ENCODE data around the gene SHISA8. TPM values are rescaled to one million over a fixed set of nuclear protein-coding genes. Genes with fewer than 3 reads are reported as not detected.
A peak's percentile ranks its signal among the peaks of the same experiment; 100 is the strongest.

SHISA8 gene
- total and polyA plus RNA-seq, 7 donors = 0.15 to 0.26 (median 0.26) TPM; not detected in 4

DNA sequence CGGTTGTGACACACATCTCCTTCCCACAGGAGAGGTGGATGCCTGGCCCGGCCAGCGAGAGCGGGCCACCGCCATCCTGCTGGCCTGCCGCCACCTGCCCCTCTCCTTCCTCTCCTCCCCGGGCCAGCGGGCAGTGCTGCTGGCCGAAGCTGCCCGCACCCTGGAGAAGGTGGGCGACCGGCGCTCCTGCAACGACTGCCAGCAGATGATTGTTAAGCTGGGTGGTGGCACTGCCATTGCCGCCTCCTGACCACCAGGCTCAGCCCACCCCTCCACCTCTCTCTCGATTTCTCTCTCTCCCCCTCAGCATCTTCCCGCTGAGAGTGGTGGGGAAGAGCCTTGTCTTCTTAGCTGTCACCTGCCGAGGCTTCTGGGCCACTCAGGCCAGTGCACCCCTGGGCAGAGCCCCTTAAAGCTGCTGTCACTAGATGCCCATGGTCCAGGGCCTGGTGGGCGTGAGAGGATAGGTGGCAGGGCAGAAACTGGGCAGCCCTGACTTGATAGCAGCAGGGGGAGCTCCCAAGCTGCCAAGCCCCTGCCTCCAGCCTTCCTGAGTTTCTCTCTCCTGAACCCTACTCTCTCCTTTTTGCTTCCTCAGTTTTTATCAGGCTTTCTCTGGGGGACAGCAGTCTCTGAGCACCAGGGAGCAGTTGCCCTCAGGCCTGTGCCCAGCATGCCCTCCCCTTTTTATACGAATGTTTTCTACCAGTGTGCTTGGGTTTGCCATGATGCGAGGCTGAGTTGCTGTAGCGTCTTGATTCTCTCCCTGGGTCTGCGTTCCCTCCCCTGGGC, 9.3 kb downstream of the SHISA8 start:
- H3K36me3 ChIP-seq (ENCODE audit: insufficient read depth in 1 of 2, low read depth in 1 of 2) = peaks cover 0 to 41% of the 10 kb centered on the region in 2 donors
- no peak overlapping the region for H3K4me3 ChIP-seq
- no peaks in the 10 kb centered on the region for H3K9me3 ChIP-seq
- ATAC-seq (no peak), DNase-seq (peak in 1 of 2 donors; percentile 45)
- no peak overlapping the region for H3K27ac ChIP-seq
- intact Hi-C loops (cut with DNase I) = no loop called here
- 91 to 92% (median 92%) methylated on average over 23 of the region's 23 CpGs for WGBS, 3 donors
- H3K27me3 ChIP-seq (ENCODE audit: insufficient read depth in 3 of 3, low read length in 2 of 3) = peaks cover 0 to 5% (median under 1%) of the 10 kb centered on the region in 3 donors
- no peak for TF ChIP-seq CTCF (IDR thresholded peaks at IDR 0.05)
- peaks cover 21% of the 10 kb centered on the region for H3K4me1 ChIP-seq

DNA sequence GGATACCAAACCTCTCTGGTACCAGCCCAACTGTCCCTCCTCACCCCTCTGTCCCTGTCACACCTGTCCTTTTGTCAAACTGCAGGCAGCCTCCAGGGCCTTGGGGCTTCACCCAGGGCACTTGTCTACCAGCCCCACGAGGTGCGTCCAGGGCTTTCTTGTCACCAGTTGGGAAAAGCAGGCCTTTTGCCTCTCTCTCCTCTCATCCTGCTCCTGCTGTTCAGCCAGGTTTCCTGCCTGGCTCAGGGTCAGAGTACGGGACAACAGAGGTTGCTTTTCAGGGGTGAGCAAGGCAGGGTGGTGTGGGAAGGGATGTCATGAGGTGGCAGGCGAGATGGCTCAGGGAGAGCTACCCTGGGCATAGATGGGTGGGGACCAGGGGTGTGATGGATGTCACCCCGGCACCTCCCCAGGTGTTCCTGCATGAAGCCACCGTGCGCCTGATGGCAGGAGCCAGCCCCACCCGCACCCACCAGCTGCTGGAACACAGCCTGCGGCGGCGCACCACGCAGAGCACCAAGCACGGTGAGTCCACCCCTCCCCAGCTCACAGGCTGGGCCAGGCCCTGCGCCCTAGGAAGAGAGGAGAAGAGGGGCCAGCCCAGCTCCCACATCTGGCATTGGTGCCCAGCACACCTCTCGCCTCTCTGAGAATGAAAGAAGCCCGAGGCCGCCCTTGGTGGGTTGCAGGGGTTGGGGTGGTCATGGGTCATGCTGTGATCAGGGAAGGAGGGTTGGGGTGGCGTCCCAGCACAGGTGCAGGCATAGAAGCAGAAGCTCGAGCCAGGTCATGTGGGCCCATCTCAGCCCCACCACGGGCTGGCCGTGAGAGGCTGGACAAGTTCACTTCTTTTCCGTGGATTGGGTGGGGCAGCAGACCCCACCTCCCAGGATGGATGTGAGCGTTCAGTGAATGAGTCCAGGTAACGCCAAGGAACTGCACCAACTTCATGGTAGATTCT, 10.1 kb downstream of the SHISA8 start:
- peak in 1 of 2 donors; percentile 47 for DNase-seq
- Histone ChIP-seq H3K27me3 (ENCODE audit: insufficient read depth in 3 of 3, low read length in 2 of 3) (no peaks in the 10 kb centered on the region), H3K4me1 (peaks cover 23% of the 10 kb centered on the region), H3K9me3 (no peaks in the 10 kb centered on the region), H3K36me3 (ENCODE audit: insufficient read depth in 1 of 2, low read depth in 1 of 2) (peaks cover 0 to 49% of the 10 kb centered on the region in 2 donors), H3K4me3 (no peak overlapping the region), H3K27ac (no peak overlapping the region)
- no peak for ATAC-seq
- WGBS, 3 donors = 89 to 94% (median 90%) methylated on average over 24 of the region's 24 CpGs
- no peak for TF ChIP-seq CTCF (IDR thresholded peaks at IDR 0.05)
- intact Hi-C loops (cut with DNase I) = no loop called here

DNA sequence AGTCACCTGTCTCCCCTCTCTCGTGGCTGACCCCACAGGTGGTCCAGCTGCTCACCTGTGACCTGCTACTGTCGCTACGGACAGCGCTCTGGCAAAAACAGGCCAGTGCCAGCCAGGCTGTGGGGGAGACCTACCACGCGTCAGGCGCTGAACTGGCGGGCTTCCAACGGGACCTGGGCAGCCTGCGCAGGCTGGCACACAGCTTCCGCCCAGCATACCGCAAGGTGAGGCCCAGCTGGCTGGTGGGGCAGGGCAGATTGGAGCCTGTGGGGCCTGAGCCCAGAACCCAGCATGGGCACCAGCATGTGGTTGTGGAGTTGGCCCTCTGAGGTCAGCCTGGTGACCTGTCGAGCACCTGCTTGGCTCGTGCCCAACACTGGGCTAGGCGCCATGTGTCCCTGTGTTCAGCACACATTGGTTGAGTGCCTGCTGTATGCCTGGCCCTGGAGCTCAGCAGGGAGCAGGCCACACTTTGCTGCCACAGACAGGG, 11.9 kb downstream of the SHISA8 start:
- H3K36me3 ChIP-seq (ENCODE audit: insufficient read depth in 1 of 2, low read depth in 1 of 2) = peaks cover 0 to 65% of the 10 kb centered on the region in 2 donors

GRCh38 chr22:41902016-41902415, 12.9 kb downstream of the SHISA8 start:
- peaks cover 45% of the 10 kb centered on the region for H3K4me1 ChIP-seq
- H3K36me3 ChIP-seq (ENCODE audit: insufficient read depth in 1 of 2, low read depth in 1 of 2) = peaks cover 0 to 74% of the 10 kb centered on the region in 2 donors
- no peaks in the 10 kb centered on the region for H3K27me3 ChIP-seq (ENCODE audit: insufficient read depth in 3 of 3, low read length in 2 of 3)
- ATAC-seq (no peak), DNase-seq (peak in 1 of 2 donors; percentile 43)
- TF ChIP-seq CTCF (IDR thresholded peaks at IDR 0.05) = no peak
- no peak overlapping the region for H3K4me3 ChIP-seq
- H3K9me3 ChIP-seq = no peaks in the 10 kb centered on the region
- 91 to 97% (median 94%) methylated on average over 7 of the region's 7 CpGs for WGBS, 3 donors
- peak overlapping the region; percentile 76 for H3K27ac ChIP-seq
- intact Hi-C loops (cut with DNase I) = no loop called here

More for the DNA sequence above, 11.9 kb downstream of the SHISA8 start:
- intact Hi-C loops (cut with DNase I) = no loop called here
- TF ChIP-seq CTCF (IDR thresholded peaks at IDR 0.05) = no peak
- H3K4me3 ChIP-seq = no peak overlapping the region
- H3K27ac ChIP-seq = peak overlapping the region; percentile 76
- peak; percentile 47 to 81 (median 65) for ATAC-seq
- H3K4me1 ChIP-seq = peaks cover 40% of the 10 kb centered on the region
- WGBS, 3 donors = 45 to 52% (median 50%) methylated on average over 14 to 15 of the region's 15 CpGs
- no peaks in the 10 kb centered on the region for H3K9me3 ChIP-seq
- DNase-seq = peak; percentile 64 to 81
- no peaks in the 10 kb centered on the region for H3K27me3 ChIP-seq (ENCODE audit: insufficient read depth in 3 of 3, low read length in 2 of 3)
